HFF-Myc (cell line): ENCODE results near the gene ACCSL.

Experiments used
- DNase-seq: peaks from one replicate; pipeline ENCODE4 v3.0.0-alpha.2; 2011; ENCODE audit warnings: low read depth; ENCODE audit errors: extremely low read depth
- H3K4me3 ChIP-seq: replicated peaks from 2 replicates; pipeline ENCODE4 v1.5.1; 2011; ENCODE audit warnings: low read depth, mild to moderate bottlenecking, control low read depth, low read length
- CTCF ChIP-seq: IDR thresholded peaks from 2 replicates; pipeline ENCODE4 v1.5.1; 2012; ENCODE audit warnings: mild to moderate bottlenecking, low read depth, low read length, control low read depth; ENCODE audit errors: missing control alignments

Gene ACCSL

DNA sequence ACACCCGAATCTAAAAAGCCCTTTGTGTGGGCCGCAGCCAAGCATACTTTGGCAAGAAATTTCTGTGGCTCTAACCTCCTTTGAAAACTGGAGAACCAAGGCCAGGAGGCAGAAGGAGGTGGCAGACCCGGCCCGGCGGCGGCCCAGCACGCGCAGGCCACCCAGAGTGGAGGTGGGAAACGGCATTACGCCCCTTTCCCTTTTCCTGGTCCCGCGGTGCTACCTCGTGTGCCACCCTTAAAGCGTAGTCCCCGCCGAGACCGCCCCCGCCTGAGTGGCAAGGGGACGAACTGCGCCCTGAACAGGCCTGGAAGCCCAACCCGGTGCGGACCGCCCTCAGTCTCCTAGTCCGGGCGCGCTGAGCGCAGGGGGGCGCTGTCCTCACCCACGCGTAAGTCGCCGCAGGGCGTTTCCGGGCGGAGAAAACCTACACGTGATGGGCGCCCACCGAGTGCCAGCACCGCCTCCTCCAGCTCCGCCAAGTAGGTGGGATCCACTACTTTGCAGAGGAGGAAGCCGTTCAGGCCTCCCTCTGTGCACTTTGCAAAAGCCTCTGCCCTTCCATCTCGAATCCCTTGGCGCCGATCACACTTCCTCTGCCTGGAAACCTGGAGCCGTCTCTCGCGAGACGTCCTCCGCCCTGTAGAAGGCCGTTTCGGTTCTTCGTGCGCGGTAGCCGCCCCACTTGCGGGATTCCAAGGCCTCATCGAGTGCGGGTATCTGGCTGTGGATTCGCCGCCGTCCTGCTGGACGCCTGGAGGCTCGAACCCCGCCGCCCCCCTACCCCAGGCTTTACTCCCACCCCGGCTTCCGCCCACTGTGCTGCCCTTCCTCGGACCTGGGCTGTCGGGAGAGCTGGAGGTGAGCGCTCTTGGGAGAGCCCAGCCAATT is 18.3 kb downstream of the ACCSL start, which contains the start of gene ACCS:
Gene ACCS, plus strand, starts transcription at position 430 of the 891 bp plus-strand sequence. CDS start 1,358 bp downstream, outside the sequence.
- DNase-seq, result peak; percentile 63
- peak within 1 kb of the TSS; percentile 57 for H3K4me3 ChIP-seq
- TF ChIP-seq CTCF, result peak; percentile 62

DNA sequence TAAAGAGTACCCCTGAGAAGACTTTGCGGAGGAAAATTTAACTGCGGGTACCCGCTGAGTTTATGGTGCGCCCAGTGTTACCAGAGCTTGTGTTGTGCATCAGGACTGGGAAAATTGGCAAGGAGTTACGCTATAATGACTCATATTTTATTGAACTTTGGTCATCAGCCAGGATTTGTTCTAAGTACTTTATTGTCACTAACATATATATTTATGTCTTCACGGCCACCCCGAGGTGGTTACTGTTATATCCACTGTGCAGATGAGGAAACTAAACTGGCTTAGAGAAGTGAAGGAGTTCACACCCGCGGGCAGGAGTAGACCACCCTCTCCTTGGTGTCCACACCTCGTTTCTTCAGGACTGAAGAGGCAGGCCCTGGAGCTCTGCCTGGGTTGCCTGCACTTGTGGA is 19.0 kb downstream of the ACCSL start:
- TF ChIP-seq CTCF, result no peak
- peak overlapping the region; percentile 57 for H3K4me3 ChIP-seq
- peak; percentile 61 for DNase-seq

- no peak for TF ChIP-seq CTCF
- DNase-seq, result no peak
- H3K4me3 ChIP-seq, result no peak overlapping the region
Measured at GRCh38 chr11:44067266-44067665, 19.5 kb downstream of the ACCSL start.

- no peak for TF ChIP-seq CTCF
- no peak for DNase-seq
- H3K4me3 ChIP-seq, result no peak overlapping the region
Measured at GRCh38 chr11:44068180-44068579, 20.4 kb downstream of the ACCSL start.

DNA sequence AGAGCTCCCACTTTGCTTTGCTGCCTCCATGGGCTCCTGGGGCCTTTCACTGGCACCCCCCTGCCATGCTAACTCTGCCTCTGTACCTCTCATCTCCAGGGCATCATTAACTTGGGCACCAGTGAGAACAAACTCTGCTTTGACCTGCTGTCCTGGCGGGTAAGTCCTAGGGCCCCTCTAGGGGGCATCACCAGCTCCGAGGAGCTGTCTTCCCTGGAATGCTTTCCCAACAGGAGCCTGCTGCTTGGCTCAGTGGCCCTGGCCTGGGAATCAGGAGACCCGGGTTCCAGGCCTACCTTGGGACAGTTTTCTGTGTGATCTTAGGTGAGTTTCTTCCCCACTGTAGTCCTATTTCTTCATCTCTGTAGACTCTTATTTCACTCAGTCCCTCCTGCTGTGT is 23.4 kb downstream of the ACCSL start:
- H3K4me3 ChIP-seq, result no peak overlapping the region
- no peak for TF ChIP-seq CTCF
- no peak for DNase-seq

- H3K4me3 ChIP-seq, result no peak overlapping the region
- no peak for TF ChIP-seq CTCF
- no peak for DNase-seq
Measured at GRCh38 chr11:44072757-44073658, 25.2 kb downstream of the ACCSL start.
